ENCODE measurements around the gene PDZRN4.
"Not testable (repeated sequence)": the region's sequence is repeated elsewhere in the genome, so short reads cannot be mapped to it uniquely, and the experiment has no call there.

The PDZRN4 gene

GRCh38 chr12:41220931-41221330 is 32.8 kb downstream of the PDZRN4 start:
- DNase-seq = no peak

GRCh38 chr12:41221491-41221890 is 33.4 kb downstream of the PDZRN4 start:
- DNase-seq = no peak

- DNase-seq = no peak
Observed at GRCh38 chr12:41223600-41223999, 35.5 kb downstream of the PDZRN4 start.

- DNase-seq = no peak
Observed at GRCh38 chr12:41224066-41224465, 35.9 kb downstream of the PDZRN4 start.

GRCh38 chr12:41225179-41225578 is 37.1 kb downstream of the PDZRN4 start:
- no peak for DNase-seq

- DNase-seq = no peak
Observed at GRCh38 chr12:41228066-41228820, 40.1 kb downstream of the PDZRN4 start.

- DNase-seq = no peak
Observed at GRCh38 chr12:41230756-41231155, 42.6 kb downstream of the PDZRN4 start.

GRCh38 chr12:41234692-41235091 is 46.6 kb downstream of the PDZRN4 start:
- no peak for DNase-seq

GRCh38 chr12:41242603-41243002 is 54.5 kb downstream of the PDZRN4 start:
- no peak for DNase-seq

GRCh38 chr12:41248391-41248790 is 60.3 kb downstream of the PDZRN4 start:
- DNase-seq = no peak

- DNase-seq = no peak
Observed at GRCh38 chr12:41250748-41251147, 62.6 kb downstream of the PDZRN4 start.

GRCh38 chr12:41254004-41254914 is 66.1 kb downstream of the PDZRN4 start:
- no peak for DNase-seq

- DNase-seq = not testable (repeated sequence)
Observed at GRCh38 chr12:41263196-41263595, 75.1 kb downstream of the PDZRN4 start.

GRCh38 chr12:41264281-41264680 is 76.2 kb downstream of the PDZRN4 start:
- no peak for DNase-seq

GRCh38 chr12:41269056-41269455 is 80.9 kb downstream of the PDZRN4 start:
- DNase-seq = no peak

GRCh38 chr12:41271489-41271888 is 83.4 kb downstream of the PDZRN4 start:
- DNase-seq = no peak

GRCh38 chr12:41274643-41275042 is 86.5 kb downstream of the PDZRN4 start:
- no peak for DNase-seq

- peak; percentile 21 for DNase-seq
Observed at GRCh38 chr12:41277100-41277945, 89.2 kb downstream of the PDZRN4 start.

GRCh38 chr12:41277946-41278267 is 89.8 kb downstream of the PDZRN4 start:
- DNase-seq = no peak

- DNase-seq = not testable (repeated sequence)
Observed at GRCh38 chr12:41280341-41281095, 92.4 kb downstream of the PDZRN4 start.

- not testable (repeated sequence) for DNase-seq
Observed at GRCh38 chr12:41285470-41285869, 97.3 kb downstream of the PDZRN4 start.

GRCh38 chr12:41286426-41286825 is 98.3 kb downstream of the PDZRN4 start:
- DNase-seq = no peak

Measured in CD4-positive, alpha-beta T cell treated with Interleukin-17A for 1 hour (primary cell).